Activated CD4-positive, alpha-beta T cell treated with anti-CD3 and anti-CD28 coated beads for 48 hours (primary cell): ENCODE data around the gene ASTN2.
"Not testable (repeated sequence)": the region's sequence is repeated elsewhere in the genome, so short reads cannot be mapped to it uniquely, and the experiment has no call there.

Experiments used
- DNase-seq: peaks from one replicate; pipeline ENCODE4 v3.0.0-alpha.2; 2020

ASTN2 gene

GRCh38 chr9:117072216-117072615 is 342.6 kb downstream of the ASTN2 start:
- no peak for DNase-seq

- DNase-seq, result not testable (repeated sequence)
These were observed 343.1 kb downstream of the ASTN2 start for GRCh38 chr9:117071673-117072207.

- DNase-seq, result no peak
These were observed 351.0 kb downstream of the ASTN2 start for GRCh38 chr9:117063721-117064471.

- no peak for DNase-seq
These were observed 353.9 kb downstream of the ASTN2 start for GRCh38 chr9:117060963-117061362.

- DNase-seq, result no peak
These were observed 364.9 kb downstream of the ASTN2 start for GRCh38 chr9:117050007-117050406.

GRCh38 chr9:117046666-117047327 is 368.1 kb downstream of the ASTN2 start:
- DNase-seq, result no peak

- no peak for DNase-seq
These were observed 370.6 kb downstream of the ASTN2 start for GRCh38 chr9:117044241-117044640.

GRCh38 chr9:117043159-117043558 is 371.7 kb downstream of the ASTN2 start:
- no peak for DNase-seq

- no peak for DNase-seq
These were observed 379.3 kb downstream of the ASTN2 start for GRCh38 chr9:117035546-117035945.

GRCh38 chr9:117034866-117035265 is 380.0 kb downstream of the ASTN2 start:
- no peak for DNase-seq

GRCh38 chr9:117030254-117030768 is 384.5 kb downstream of the ASTN2 start:
- no peak for DNase-seq

GRCh38 chr9:117029341-117029740 is 385.5 kb downstream of the ASTN2 start:
- no peak for DNase-seq

GRCh38 chr9:117028103-117028858 is 386.6 kb downstream of the ASTN2 start:
- no peak for DNase-seq

GRCh38 chr9:117021906-117022305 is 393.0 kb downstream of the ASTN2 start:
- no peak for DNase-seq

- no peak for DNase-seq
These were observed 395.8 kb downstream of the ASTN2 start for GRCh38 chr9:117018966-117019617.

- no peak for DNase-seq
These were observed 397.4 kb downstream of the ASTN2 start for GRCh38 chr9:117017414-117017985.

- DNase-seq, result no peak
These were observed 400.8 kb downstream of the ASTN2 start for GRCh38 chr9:117014061-117014460.

GRCh38 chr9:117013440-117013995 is 401.3 kb downstream of the ASTN2 start:
- no peak for DNase-seq

GRCh38 chr9:117010061-117010460 is 404.8 kb downstream of the ASTN2 start:
- DNase-seq, result no peak

- DNase-seq, result no peak
These were observed 406.0 kb downstream of the ASTN2 start for GRCh38 chr9:117008876-117009275.

GRCh38 chr9:117008461-117008860 is 406.4 kb downstream of the ASTN2 start:
- no peak for DNase-seq

GRCh38 chr9:117002686-117003085 is 412.2 kb downstream of the ASTN2 start:
- DNase-seq, result no peak
